HG03025 (cell line): ENCODE data around the gene PAX6.

Experiments
- ATAC-seq: cut with Tn5 transposase; IDR thresholded peaks from one replicate; pipeline ENCODE4 v1.9.1; 2021; ENCODE audit warnings: mild to moderate bottlenecking, moderate library complexity; ENCODE audit not compliant: unreplicated experiment, low FRiP score

The PAX6 gene

GRCh38 chr11:31822927-31823643, 12.0 kb upstream of the PAX6 start:
- ATAC-seq: no peak

GRCh38 chr11:31822175-31822926, 11.2 kb upstream of the PAX6 start:
- ATAC-seq: no peak

- ATAC-seq: no peak
These were observed 10.6 kb upstream of the PAX6 start for GRCh38 chr11:31821766-31822165.

GRCh38 chr11:31821235-31821764, 10.2 kb upstream of the PAX6 start:
- no peak for ATAC-seq

GRCh38 chr11:31820438-31820818, 9.3 kb upstream of the PAX6 start:
- ATAC-seq: no peak

GRCh38 chr11:31819621-31820437, 8.7 kb upstream of the PAX6 start:
- ATAC-seq: no peak

GRCh38 chr11:31818874-31819331, 7.8 kb upstream of the PAX6 start:
- ATAC-seq: no peak

GRCh38 chr11:31818425-31818755, 7.3 kb upstream of the PAX6 start:
- ATAC-seq: no peak

- no peak for ATAC-seq
These were observed 6.7 kb upstream of the PAX6 start for GRCh38 chr11:31817621-31818424.

- no peak for ATAC-seq
These were observed 6.0 kb upstream of the PAX6 start for GRCh38 chr11:31817054-31817620.

- no peak for ATAC-seq
These were observed 5.4 kb upstream of the PAX6 start for GRCh38 chr11:31816468-31817053.

- ATAC-seq: no peak
These were observed 4.8 kb upstream of the PAX6 start for GRCh38 chr11:31815711-31816467.

- no peak for ATAC-seq
These were observed 3.2 kb upstream of the PAX6 start for GRCh38 chr11:31814176-31814868.

GRCh38 chr11:31813391-31814175, 2.5 kb upstream of the PAX6 start:
- no peak for ATAC-seq

- ATAC-seq: no peak
These were observed 1.6 kb upstream of the PAX6 start for GRCh38 chr11:31812383-31813381.
